Measurements from ENCODE around the gene DYNLT4.
A peak's percentile ranks its signal among the peaks of the same experiment; 100 is the strongest.
"Not testable (repeated sequence)": the region's sequence is repeated elsewhere in the genome, so short reads cannot be mapped to it uniquely, and the experiment has no call there.

Gene DYNLT4, protein sequence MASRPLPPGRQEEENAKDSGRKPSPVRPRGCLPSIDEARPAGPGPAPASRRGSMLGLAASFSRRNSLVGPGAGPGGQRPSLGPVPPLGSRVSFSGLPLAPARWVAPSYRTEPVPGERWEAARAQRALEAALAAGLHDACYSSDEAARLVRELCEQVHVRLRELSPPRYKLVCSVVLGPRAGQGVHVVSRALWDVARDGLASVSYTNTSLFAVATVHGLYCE

DNA sequence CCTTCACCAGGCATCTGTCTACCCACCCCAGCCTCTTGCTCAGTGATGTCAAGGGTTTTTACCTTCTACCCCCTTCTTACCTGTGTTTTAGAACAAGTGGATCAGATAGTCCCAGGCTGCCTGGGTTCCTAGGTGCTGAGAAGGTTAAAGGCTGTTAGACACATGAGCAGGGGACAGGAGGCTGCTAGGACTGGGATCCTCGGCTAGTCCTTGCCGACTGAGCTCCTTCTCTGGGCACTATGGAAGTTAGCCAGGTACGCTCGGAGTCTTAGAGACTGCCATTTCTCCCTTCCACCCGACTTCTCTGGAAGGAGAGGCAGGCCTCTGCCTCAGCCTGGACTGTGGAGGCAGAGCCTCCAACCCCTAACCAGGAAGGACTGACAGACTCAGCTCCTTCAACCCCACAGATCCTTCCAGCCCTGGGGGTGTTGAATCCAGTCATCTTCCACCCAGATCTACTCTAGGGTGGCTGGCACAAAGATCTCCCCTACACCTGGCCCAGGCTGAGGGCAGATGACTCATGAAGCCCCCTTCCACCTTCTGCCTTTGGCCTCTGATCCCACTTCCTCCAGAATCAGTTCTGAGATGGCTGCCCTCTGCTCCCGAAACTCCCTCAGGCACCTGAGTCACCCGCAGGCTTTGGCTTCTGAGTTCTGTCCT lies at the start of gene DYNLT4:
Gene DYNLT4, minus strand, starts transcription at position 648 of the 660 bp plus-strand sequence. CDS start 683 bp downstream, outside the sequence.
- no peak for DNase-seq

DNA sequence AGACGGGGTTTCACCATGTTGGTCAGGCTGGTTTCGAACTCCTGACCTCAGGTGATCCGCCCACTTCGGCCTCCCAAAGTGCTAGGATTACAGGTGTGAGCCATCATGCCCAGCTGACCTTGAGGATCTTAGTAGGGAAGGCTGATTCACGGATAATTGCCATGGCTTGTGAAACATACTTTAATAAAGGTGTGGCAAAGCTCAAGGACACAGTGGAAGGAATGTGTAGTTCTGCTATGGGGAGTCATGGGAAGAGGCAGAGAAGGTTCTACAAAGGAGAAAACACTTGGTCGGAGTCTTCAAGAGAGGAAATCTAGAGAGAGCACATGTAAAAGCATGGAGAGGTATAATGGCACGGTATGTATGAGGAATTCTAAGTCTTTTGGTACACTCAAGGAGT lies 48.6 kb upstream of the DYNLT4 start:
- DNase-seq: no peak

DNA sequence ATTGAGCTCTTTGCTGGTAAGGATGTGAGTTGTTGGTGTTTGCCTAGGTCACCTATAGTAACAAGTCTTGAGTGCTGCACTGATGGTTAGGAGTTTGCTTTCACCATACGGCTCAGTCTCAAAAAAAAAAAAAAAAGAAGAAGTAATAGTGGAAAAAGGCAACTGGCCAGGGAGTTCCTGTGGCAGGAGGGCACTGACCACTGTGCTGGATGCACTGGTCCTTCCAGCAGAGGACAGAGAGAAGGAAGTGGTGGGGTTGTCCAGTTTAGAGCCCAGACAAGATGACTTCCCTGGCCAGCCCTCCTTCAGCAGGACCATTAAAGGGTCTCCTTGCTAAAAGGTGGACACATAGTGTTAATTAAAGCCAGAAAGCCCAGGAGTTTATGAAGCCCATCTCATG lies 47.8 kb upstream of the DYNLT4 start:
- DNase-seq: no peak

DNA sequence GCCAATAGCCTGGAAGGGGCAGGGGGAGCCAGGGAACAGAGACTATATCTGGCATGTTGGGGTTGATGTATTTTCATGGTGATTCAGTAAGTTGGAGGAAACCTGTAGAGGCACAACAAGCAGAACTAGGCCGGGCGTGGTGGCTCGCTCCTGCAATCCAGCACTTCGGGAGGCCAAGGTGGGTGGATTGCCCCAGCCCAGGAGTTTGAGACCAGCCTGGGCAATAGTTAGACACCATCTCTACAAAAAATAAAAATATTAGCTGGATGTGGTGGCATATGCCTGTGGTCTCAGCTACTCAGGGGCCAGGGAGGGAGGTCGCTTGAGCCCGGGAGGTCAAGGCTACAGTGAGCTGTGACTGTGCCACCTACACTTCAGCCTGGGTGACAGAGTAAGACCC lies 46.0 kb upstream of the DYNLT4 start:
- DNase-seq: no peak

DNA sequence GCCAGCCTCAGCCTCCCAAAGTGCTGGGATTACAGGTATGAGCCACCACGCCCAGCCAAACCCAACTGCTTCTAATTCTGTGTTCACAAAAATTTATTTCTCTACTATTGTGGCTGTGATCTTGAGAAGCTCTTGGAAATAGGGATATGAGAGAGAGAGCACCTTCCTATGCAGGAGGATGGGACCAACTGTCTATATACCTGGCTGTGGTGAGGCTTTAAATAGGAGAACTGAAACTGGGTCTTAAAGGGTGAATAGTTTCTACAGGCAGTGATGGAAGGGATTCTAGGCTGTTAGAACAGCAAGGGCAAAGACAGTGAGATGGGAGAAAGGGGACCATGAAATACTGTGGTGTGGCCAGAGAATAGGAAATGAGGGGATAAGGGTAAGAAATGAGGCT lies 44.2 kb upstream of the DYNLT4 start:
- DNase-seq: no peak

DNA sequence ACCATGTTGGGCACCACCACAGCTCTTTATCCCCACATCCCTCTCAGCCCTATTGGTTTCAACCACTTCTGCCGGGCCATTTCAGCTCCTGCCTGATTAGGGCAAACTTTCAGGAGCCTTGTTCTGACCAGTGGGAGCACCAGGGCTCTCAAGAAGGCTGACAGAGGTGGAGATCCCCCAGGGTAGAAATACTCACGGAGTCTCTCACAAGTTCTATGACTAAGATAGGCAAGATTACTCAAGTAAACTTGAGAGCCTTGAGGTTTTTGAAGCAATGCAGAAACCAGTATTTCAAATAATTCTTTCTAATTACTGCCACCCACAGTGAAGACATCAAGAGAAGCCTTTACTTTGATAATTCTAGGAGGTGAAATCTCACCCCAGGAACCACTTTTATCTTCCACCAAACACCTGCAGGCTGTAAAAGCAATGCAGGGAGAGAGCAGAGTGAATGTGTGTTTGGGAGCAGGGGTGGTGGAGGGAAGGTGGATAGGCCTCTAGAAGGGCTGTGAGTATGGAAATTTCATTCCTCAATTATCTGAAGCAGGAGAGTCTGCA lies 42.5 kb upstream of the DYNLT4 start:
- no peak for DNase-seq

DNA sequence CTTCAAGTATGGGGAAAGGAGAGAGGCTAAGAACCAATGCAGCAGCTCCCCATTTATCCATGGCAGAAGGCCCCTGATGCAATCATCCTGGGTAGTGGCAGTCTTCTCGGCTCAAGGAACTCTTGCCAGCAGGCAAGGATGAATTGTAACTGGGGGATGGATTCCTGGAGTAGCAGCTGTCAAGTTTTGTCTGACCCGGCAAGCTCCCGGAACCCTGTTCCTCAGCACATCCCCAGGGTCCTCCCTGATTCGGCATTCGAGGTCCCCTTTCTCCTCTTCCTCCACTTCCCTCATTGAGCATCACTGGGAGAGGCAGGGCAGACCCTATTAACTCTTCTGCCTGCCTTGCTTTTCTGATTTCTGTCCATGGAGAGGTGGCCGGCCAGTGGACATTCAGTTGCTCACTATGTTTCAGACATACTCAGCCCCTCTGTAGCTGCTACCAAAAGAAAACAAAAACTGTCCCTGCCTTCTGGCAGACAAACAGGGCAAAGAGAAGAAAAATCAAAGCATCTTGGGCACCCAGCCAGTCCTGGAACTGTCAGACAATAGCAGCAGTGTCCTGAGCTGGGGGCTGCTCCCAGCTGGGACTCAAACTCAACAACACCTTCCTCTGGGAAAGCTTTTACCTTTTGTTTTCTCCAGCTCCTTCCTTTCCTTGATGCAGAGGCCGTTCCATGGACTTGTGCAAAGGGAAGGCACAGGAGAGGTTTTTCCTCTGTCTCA lies 41.5 kb upstream of the DYNLT4 start:
- no peak for DNase-seq

DNA sequence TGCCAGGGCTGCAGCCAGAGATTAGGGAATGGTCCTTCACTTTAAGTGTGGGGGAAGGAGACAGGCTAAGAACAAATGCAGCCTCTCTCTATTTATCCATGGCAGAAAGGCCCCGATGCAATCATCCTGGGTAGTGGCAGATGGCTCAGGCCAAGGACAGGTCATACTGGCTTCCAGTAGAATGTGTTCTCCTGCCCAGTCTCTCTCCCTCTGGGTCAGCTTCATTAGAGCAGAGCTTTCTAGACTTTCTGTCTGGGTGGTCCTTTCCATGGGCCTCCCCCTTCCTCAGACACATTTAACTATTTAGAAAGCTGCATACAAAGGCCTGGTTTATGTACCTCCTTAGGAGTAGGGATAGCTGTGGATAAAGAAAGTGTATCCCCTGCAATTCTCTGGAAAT lies 40.7 kb upstream of the DYNLT4 start:
- no peak for DNase-seq

DNA sequence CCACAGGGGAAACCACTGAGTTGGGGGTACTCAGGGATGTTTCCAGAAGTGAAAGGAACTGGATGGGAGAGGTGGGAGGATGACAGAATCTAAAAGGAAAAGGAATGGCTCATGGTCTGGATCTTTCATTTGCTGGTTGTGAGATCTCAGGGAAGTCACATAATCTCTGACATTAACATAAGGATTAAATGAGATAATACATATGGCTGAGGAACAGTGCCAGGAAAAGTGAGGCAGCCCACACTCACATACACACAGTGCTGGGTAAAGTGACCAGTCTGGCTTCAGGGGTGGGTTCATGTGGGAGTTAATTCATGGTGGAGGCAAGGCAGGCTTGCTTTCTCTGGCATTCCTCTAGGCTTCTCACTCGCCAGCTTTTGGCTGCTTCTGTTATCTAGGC lies 39.8 kb upstream of the DYNLT4 start:
- no peak for DNase-seq

DNA sequence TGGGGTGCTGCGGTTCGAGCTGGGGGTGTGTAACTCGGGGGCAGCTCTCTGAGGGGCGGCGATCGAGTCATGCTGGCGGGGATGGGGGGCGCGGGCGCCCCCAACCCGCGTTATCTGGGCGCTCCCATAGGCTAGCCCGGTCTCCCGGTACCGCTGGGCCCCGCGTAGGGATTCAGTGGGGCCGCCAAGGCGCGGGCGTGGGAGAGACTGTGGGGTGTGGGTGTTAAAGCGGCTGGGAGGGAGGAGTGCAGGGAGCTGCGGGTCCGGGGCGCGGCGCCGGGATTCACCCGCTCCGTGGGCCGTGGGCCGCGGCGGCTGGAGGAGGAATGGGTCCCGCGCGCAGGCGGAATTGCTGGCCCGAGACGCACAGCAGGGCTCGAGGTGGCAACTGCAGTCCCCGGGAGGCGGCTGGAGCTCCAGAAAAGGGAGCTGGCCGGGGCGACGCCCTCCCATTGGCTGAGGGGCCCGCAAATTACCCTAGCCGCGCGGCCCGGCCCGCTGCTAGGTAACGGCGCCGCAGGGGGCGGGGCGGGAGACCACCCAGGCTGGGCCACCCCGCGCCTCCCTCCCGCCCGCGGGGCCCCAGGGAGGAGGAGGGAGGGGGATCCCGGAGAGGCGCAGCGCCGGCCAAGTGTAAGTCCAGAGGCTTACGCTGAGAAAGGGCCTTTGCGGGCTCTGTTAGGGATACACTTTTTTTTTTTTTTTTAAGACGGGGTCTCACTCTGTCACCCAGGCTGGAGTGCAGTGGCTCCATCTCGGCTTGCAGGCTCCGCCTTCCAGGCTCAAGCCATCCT lies 35.9 kb upstream of the DYNLT4 start, which contains the start of gene PTCH2:
Gene PTCH2, minus strand, starts transcription at position 392 of the 794 bp plus-strand sequence. Its CDS starts 321 bp downstream, at position 71.
- peak; percentile 39 for DNase-seq

DNA sequence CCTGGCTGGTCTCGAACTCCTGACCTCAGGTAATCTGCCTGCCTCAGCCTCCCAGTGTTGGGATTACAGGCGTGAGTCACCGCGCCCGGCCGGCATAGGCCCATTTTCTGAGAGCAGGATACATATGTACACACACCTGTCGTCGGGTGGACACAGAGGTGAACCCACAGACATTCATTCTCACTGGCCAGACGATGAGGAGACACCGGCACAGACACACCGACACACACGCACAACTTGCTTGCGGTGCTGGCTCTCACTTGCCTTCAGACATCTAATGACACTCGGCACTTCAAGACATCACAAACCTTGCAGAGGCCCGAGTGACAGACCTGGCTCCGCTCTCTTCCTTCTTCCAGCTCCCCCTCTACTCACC lies 35.3 kb upstream of the DYNLT4 start:
- DNase-seq: no peak

DNA sequence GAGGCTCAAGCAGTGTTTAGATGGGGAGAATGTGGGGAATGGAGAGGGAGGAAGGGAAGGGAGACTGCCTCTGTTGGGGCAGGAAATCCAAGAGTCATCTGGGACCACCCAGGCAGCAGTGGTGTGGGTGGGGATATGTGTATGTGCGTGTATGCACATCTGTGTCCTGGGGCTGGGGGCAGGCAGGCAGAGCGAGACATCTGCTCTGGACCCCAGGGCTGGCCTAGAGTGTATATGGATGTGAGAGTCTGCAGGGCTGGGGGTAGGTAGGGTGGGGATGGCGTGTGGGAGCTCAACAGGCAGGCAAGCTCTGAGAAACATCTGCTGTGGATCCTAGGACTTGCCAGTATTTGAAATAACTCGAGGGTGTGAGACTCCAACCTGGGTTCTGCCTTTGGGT lies 32.4 kb upstream of the DYNLT4 start:
- no peak for DNase-seq

DNA sequence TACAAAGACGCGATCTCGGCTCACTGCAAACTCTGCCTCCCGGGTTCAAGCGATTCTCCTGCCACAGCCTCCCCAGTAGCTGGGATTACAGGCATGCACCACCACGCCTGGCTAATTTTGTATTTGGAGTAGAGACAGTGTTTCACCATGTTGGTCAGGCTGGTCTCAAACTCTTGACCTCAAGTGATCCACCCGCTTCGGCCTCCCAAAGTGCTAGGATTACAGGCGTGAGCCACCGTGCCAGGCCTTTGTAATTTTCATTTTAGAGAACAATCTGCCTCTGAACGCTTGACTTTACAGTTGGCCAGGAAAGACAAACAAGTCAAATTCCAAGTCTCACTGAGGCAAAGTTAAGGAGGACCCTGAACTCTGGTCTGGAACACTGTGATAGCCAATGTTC lies 31.1 kb upstream of the DYNLT4 start:
- DNase-seq: not testable (repeated sequence)

DNA sequence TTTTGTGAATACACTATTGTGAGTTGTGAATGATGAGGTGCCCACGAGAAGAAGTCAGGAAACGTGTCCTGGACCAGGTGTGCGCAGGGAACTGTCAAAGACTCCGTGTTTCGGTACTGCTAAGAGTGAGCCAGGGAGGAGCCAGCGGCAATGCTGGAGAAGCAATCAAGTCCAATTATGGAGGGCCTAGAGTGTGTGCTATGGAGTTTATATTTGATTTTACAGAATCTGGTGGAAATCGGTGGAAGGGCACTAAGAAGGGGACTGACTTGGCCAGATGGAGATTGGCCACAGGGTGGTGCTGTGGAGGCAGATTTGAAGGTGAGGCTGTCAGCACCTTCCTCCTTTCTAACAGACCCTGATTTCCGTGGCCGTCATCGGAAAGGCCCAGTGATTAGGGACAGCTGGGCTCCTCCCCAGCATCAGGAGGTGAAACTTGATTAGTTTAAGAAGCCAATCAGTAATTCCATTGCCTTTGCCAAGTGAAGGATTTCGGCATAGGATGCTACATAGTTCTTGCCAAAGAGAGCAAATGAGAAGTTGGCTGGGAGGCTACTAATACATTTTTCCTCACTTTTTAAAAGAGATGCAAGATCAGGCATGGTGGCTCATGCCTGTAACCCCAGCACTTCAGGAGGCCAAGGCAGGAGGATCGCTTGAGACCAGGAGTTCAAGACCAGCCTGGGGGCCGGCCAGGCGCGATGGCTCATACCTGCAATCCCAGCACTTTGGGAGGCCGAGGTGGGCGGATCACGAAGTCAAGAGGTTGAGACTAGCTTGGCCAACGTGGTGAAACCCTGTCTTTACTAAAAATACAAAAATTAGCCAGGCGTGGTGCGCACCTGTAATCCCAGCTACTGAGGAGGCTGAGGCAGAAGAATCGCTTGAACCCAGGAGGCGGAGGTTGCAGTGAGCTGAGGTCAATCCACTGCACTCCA lies 28.9 kb upstream of the DYNLT4 start:
- peak; percentile 82 for DNase-seq

DNA sequence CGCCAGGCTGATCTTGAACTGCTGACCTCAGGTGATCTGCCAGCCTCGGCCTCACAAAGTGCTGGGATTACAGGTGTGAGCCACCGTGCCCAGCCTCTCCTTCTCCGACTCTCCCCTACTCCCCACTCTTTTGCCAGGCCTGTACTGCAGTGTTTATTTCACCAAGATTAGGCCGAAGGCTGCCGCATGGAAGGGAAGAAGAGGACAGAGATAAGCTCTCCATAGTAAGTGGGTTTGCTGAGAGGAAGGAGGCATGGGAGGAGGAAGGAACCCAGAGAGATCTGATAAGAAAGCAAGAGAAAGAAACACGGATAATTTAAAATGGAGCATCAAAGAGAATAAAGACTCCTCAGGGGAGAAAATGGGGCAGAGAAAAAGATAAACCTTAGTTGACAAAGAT lies 27.2 kb upstream of the DYNLT4 start:
- no peak for DNase-seq

DNA sequence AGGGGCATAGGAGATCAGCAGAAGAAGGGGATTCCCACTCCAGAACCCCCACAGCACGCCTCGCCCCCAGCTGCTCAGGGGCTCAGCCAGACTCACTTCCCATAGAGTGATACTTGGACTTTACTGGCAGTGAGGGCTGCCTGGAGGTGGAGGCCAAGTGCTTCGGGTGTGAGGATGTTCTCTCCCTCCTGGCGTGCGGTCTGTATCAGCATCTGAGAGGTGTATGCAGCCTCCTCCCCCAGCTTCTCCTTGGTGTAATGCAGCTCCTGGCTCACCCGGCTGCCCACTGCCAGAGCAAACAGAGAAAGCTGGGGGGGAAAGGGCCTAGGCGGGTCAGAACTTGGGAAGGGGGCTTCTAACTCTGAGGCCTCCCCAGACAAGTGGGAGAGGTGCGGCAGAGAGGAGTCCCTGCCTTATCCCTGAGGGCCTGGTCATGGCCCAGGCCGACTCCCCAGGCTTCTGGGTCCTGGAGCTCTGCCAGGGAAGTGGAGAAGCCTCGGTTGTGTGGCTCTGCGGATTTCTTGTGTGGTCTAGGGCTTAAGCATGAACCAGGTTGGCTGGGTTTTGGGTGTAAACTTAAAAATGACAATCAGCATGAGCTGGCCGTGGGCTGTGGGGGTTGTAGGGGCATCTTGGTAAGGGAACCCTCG lies 25.0 kb upstream of the DYNLT4 start:
- DNase-seq: no peak

DNA sequence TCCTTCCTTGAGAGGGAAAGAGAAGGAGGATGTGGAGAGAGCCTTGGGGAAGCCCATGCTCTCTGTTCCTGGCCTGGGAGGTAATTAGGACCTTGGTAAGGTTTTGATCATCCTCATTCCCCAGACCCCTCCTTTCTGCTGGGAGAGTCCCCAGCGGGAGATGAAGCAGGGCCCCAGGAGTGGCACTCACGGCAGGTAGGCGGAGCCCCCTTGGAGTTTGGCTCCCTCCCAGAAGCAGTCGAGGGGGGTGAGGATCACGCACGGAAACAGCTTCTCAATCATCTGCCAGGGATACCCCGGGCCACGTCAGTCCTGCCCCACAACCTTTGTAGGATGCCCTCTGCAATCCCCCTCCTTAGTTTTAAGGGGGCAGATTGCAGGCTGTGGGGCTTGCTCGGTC lies 24.4 kb upstream of the DYNLT4 start:
- peak; percentile 49 for DNase-seq

DNA sequence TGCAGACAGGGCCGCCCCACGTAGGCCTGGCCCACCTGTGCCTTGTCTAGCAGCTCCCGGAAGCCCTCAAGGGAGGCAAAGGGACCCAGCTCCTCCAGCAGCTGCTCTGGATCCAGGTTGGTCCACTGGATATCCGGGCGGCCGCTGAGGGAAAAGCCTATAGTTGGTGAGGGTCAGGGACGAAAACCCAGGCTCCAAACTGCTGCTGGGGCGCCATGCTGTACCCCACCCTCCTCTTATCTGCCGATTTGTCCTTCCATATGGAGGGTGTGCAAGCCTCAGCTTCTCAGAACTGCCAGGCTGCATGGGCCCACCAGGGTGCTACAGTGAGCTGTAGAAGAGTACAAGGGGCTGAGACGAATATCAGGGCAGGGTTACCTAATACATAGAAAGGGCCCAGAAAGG lies 23.8 kb upstream of the DYNLT4 start:
- DNase-seq: no peak

DNA sequence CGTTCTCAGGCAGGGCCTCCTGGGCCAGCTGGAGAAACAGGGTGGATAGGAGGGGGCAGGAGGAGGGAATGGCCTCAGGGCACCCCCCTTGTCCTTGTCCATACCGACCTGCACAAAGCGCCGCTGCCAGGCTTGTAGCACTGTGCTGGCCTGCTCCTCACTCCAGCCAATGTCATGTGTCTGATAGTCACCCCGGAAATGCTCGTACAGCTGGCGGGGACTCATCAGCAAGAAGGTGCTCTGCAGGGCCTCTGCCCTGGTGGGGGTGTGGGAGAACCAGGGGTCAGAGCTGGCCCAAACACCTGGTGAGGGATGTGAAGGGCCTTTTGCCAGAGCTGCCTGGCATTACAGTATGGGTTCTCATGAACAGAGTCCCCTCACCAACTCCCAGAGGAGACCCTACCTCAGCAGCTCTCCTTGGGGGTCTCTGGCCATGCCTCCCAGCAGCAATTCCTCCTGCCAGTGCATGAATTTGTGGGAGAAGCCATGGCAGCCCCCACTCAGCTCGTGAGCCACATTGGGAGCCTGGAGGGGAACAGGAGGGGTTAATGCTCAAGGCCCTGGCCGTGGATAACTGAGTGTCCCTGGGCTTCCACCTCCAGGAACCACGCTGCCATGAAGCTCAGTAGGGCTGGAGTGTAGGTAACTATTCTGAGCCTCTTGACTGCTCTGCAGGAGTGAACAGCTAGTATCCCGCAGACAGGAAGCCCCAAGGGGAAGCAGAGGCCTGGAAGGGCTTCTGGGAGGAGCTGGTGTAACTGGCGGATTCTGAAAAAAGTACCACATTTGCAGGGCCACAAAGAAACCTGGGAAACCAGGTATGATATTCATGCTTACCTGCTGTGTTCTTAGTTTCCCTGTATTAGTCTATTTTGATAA lies 22.6 kb upstream of the DYNLT4 start:
- DNase-seq: no peak

DNA sequence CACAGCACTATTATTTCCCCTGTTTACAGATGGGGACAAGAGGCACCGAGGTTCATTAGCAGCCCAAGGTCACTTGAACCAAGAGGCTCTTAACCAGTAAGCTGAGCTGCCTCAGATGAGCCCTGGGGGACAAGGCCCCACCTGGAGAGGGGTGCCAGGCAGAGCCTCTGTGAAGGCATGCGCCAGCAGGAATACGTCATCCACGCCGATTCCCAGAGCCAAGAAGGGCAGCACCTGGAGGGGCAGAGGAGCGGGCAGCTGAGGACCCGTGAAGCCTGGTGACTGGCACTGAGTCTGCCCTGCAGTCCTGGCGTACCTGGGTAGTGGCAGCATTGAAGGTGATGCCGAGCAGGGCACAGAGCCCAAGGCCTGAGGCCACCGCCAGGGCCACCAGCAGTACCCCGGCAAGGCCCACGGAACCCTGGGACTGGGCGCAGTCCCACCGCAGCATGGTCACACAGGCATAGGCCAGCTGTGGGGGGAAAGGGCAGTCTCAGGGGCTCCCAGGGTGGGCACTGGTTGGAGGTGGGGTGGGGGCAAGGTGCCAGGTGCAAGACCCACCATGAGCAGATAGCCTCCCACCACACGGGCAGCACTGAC lies 21.8 kb upstream of the DYNLT4 start:
- DNase-seq: no peak
